ENCODE results near the gene GTF3C1.

DNA sequence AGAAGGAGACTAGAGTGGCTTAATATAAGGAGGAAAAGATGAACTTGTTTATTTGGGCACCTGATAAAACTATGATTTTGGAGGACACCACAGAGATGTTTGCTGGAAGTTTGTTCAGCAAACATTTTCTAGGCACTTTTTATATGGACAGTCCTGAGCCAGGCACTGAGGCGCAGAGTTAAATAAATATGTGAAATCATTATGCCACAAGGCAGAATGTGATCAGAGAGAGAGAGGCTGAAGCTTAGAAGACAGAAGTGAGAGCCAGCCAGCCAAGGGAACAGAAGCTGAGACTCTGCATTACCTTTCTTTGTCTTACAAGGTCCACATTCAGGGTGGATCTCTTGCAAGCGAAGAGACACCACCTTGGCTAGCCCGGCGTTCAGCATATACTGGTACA lies 21.4 kb downstream of the GTF3C1 start:
- TF ChIP-seq, protein P1, sequence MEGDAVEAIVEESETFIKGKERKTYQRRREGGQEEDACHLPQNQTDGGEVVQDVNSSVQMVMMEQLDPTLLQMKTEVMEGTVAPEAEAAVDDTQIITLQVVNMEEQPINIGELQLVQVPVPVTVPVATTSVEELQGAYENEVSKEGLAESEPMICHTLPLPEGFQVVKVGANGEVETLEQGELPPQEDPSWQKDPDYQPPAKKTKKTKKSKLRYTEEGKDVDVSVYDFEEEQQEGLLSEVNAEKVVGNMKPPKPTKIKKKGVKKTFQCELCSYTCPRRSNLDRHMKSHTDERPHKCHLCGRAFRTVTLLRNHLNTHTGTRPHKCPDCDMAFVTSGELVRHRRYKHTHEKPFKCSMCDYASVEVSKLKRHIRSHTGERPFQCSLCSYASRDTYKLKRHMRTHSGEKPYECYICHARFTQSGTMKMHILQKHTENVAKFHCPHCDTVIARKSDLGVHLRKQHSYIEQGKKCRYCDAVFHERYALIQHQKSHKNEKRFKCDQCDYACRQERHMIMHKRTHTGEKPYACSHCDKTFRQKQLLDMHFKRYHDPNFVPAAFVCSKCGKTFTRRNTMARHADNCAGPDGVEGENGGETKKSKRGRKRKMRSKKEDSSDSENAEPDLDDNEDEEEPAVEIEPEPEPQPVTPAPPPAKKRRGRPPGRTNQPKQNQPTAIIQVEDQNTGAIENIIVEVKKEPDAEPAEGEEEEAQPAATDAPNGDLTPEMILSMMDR (IDR thresholded peaks at IDR 0.05) = no peak
- TF ChIP-seq POLR2A (IDR thresholded peaks at IDR 0.05) (no peak), POLR2AphosphoS5 (IDR thresholded peaks at IDR 0.05) (no peak)

All from breast epithelium (tissue), 3 donors.